GM12878 (cell line): ENCODE measurements around the gene MYBL2. TPM values are rescaled to one million over a fixed set of nuclear protein-coding genes. Genes with fewer than 3 reads are reported as not detected.

Experiments used
- ATAC-seq: fragments of 200-7000 bp; cut with Tn5 transposase; 3 replicates; pipeline ENCODE4 v1.9.1; 2020; ENCODE audit warnings: mild to moderate bottlenecking, moderate library complexity
- BruUV-seq: library from RNA; stranded (reverse); fragments of 400-500 nt; replicated peaks from 2 replicates; lab custom pipeline; 2021; lab: Mats Ljungman, UMichigan
- CTCF ChIA-PET: fragments of 300-600 bp; sonication (Branson Sonifier 250); formaldehyde crosslinking; extraction: SDS; loops from one replicate; lab custom pipeline; 2021; ENCODE audit warnings: inconsistent platforms; lab: Yijun Ruan, JAX
- POLR2A ChIA-PET: fragments of 350-600 bp; formaldehyde crosslinking; extraction: SDS; loops from one replicate; lab custom pipeline; 2021; ENCODE audit warnings: inconsistent platforms; lab: Charles Lee
- RAD21 ChIA-PET: fragments of 300-600 bp; sonication (Branson Sonifier 250); formaldehyde crosslinking; loops from one replicate; lab custom pipeline; 2023; ENCODE audit warnings: antibody characterized with exemption; ENCODE audit not compliant: unreplicated experiment; lab: Charles Lee
- SMC1A ChIA-PET: fragments of 300-600 bp; sonication (Branson Sonifier 250); formaldehyde crosslinking; loops from one replicate; lab custom pipeline; 2023; ENCODE audit not compliant: unreplicated experiment, uncharacterized antibody; lab: Charles Lee
- DNase-seq: peaks from one replicate; pipeline ENCODE4 v3.0.0-alpha.2; 2011; ENCODE audit warnings: low read depth, low spot score
- FAIRE-seq: peaks from 3 replicates; lab custom pipeline; 2011; peaks lifted over from hg19 to GRCh38; lab: Jason Lieb, UNC
- H2AFZ ChIP-seq: 2 replicates; pipeline ENCODE4 v1.6.0; 2011; ENCODE audit warnings: low read depth, low read length, control low read depth; ENCODE audit not compliant: control insufficient read depth
- H3K27ac ChIP-seq: 2 replicates; pipeline ENCODE4 v1.5.1; 2011; ENCODE audit warnings: control low read depth; ENCODE audit not compliant: control insufficient read depth, insufficient read depth
- H3K27me3 ChIP-seq, 2 experiments: replicated peaks in 1 of 2; 2 replicates each; pipeline versions ENCODE4 v1.6.0 to v1.6.1; 2011; ENCODE audit warnings: low read length in 1 of 2; ENCODE audit not compliant: control insufficient read depth in 2 of 2, insufficient read depth in 2 of 2
- H3K36me3 ChIP-seq, 2 experiments: 2 replicates each; pipeline ENCODE4 v1.5.1; 2011; ENCODE audit warnings: low read length in 1 of 2; ENCODE audit not compliant: control insufficient read depth in 2 of 2, insufficient read depth in 2 of 2
- H3K4me1 ChIP-seq: 2 replicates; pipeline ENCODE4 v1.6.1; 2011; ENCODE audit warnings: mild to moderate bottlenecking, low read length, moderate library complexity, mixed read lengths; ENCODE audit not compliant: control insufficient read depth, insufficient read depth
- H3K4me2 ChIP-seq: 2 replicates; pipeline ENCODE4 v1.6.0; 2011; ENCODE audit warnings: control low read depth; ENCODE audit not compliant: control insufficient read depth, insufficient read depth
- H3K4me3 ChIP-seq: fragments of 200-600 bp; sonication (generic); 2 replicates; pipeline ENCODE4 v1.5.1; 2016
- H3K79me2 ChIP-seq: 2 replicates; pipeline ENCODE4 v1.6.0; 2011; ENCODE audit warnings: low read length; ENCODE audit not compliant: control insufficient read depth, insufficient read depth
- H3K9ac ChIP-seq: 2 replicates; pipeline ENCODE4 v1.8.0; 2011; ENCODE audit warnings: low read length, control low read depth, mixed read lengths; ENCODE audit not compliant: control insufficient read depth, insufficient read depth
- H3K9me3 ChIP-seq: replicated peaks from 3 replicates; pipeline ENCODE4 v1.5.1; 2011; ENCODE audit warnings: mild to moderate bottlenecking, low read length; ENCODE audit not compliant: control insufficient read depth, insufficient read depth
- H4K20me1 ChIP-seq: 2 replicates; pipeline ENCODE4 v1.6.0; 2011; ENCODE audit not compliant: control insufficient read depth, insufficient read depth
- PAX8 ChIP-seq: fragments of 450-650 bp; IDR thresholded peaks from 2 replicates; pipeline ENCODE4 v1.6.1; 2017; ENCODE audit warnings: mild to moderate bottlenecking, moderate library complexity
- POLR2A ChIP-seq: IDR thresholded peaks from 2 replicates; pipeline ENCODE4 v1.6.1; 2011; ENCODE audit warnings: low read depth, mild to moderate bottlenecking, low read length
- SMC3 ChIP-seq: IDR thresholded peaks from 2 replicates; pipeline ENCODE4 v1.6.1; 2011; ENCODE audit warnings: low read length, improper control_type of control experiment, borderline replicate concordance
- ZSCAN29 ChIP-seq: fragments of 450-650 bp; IDR thresholded peaks from 2 replicates; pipeline ENCODE4 v1.6.1; 2017; ENCODE audit warnings: mild to moderate bottlenecking, moderate library complexity
- WGBS: methylation state at CpG from one replicate; pipeline ENCODE4 v1.1.6; 2016; ENCODE audit warnings: low lambda C conversion rate; ENCODE audit not compliant: insufficient replicate concordance, insufficient coverage; ENCODE audit errors: missing lambda C conversion rate; 5-methylcytosine and 5-hydroxymethylcytosine counted together
- in situ Hi-C: fragments of 300-500 bp; cut with MboI; formaldehyde crosslinking; loops from 9 replicates; pipeline ENCODE4 v1.14.3; 2018; ENCODE audit warnings: mixed read lengths
- intact Hi-C: fragments of 100-400 bp; cut with micrococcal nuclease; formaldehyde crosslinking; loops from one replicate; pipeline ENCODE4 v1.14.2; 2022; ENCODE audit not compliant: unreplicated experiment
- polyA plus RNA-seq, 11 experiments: library from polyadenylated mRNA; depleted of rRNA in 4 of 11; unstranded in 6 of 11; stranded (reverse) in 5 of 11; fragments of >200 nt; fragmentation: Nextera tagmentation in 4 of 11; fragmentation: Illumina TruSeq in 1 of 11; extraction: Ambion mirVana in 4 of 11; extraction: Trizol in 1 of 11; gene quantifications; 1 replicate in 1 of 11; 2 replicates in 10 of 11; pipeline versions ENCODE4 v1.2.1 to v1.2.3, GENCODE V29; 2011 to 2016; ENCODE audit warnings: inconsistent platforms in 2 of 11, missing spikeins in 2 of 11, low read depth in 1 of 11
- total RNA-seq, 4 experiments: library from RNA; depleted of rRNA in 3 of 4; stranded (reverse); fragments of >200 nt in 3 of 4; fragmentation: Illumina TruSeq in 1 of 4; extraction: Trizol in 1 of 4; gene quantifications; 2 replicates each; pipeline versions ENCODE4 v1.2.1 to v1.2.3, GENCODE V29; 2013 to 2021
- TF ChIP-seq, protein P1 (sequence below): fragments of 450-650 bp; IDR thresholded peaks from 2 replicates; pipeline ENCODE4 v1.6.1; 2014; ENCODE audit warnings: mild to moderate bottlenecking
- TF ChIP-seq, protein P2 (sequence below): fragments of 450-650 bp; IDR thresholded peaks from 2 replicates; pipeline ENCODE4 v1.6.1; 2017; ENCODE audit warnings: borderline replicate concordance

MYBL2 gene
- total and polyA plus RNA-seq, 10 of the 15 experiments (the other 5 are each of a cell fraction or from before 2014, with no cell fraction given): 4.5 to 213 (median 74.2) TPM

DNA sequence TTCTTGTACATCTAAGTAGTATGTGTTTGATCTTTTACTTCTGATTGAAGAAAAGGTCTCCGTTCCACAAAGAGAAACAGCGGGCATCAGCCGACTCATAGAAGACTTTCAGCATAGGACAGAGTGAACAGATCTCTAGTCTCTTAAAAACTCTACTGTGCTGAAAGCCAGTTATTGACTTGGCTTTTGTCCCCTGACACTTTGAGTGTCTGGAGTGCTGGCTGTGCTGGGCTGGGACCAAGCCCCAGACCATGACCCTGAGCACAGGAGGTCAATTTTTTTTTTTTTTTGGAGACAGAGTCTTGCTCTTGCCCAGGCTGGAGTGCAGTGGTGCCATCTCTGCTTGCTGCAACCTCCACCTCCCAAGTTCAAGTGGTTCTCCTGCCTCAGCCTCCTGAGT lies 27.8 kb downstream of the MYBL2 start:
- H3K36me3 ChIP-seq: peaks cover 12 to 13% of the 10 kb centered on the region in 2 experiments; a peak in 3 of 4 replicates
- no peak for DNase-seq
- TF ChIP-seq, protein P1, sequence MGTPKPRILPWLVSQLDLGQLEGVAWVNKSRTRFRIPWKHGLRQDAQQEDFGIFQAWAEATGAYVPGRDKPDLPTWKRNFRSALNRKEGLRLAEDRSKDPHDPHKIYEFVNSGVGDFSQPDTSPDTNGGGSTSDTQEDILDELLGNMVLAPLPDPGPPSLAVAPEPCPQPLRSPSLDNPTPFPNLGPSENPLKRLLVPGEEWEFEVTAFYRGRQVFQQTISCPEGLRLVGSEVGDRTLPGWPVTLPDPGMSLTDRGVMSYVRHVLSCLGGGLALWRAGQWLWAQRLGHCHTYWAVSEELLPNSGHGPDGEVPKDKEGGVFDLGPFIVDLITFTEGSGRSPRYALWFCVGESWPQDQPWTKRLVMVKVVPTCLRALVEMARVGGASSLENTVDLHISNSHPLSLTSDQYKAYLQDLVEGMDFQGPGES: no peak
- no peak for TF ChIP-seq PAX8
- TF ChIP-seq, protein P2, sequence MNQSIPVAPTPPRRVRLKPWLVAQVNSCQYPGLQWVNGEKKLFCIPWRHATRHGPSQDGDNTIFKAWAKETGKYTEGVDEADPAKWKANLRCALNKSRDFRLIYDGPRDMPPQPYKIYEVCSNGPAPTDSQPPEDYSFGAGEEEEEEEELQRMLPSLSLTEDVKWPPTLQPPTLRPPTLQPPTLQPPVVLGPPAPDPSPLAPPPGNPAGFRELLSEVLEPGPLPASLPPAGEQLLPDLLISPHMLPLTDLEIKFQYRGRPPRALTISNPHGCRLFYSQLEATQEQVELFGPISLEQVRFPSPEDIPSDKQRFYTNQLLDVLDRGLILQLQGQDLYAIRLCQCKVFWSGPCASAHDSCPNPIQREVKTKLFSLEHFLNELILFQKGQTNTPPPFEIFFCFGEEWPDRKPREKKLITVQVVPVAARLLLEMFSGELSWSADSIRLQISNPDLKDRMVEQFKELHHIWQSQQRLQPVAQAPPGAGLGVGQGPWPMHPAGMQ: no peak
- no peak for TF ChIP-seq POLR2A
- TF ChIP-seq SMC3: no peak
- TF ChIP-seq ZSCAN29: no peak
- TF ChIP-seq, all 136 proteins: peak for 0
- H3K9ac ChIP-seq: no peak overlapping the region
- H3K4me1 ChIP-seq: no peaks in the 10 kb centered on the region
- no peak for FAIRE-seq
- WGBS: 98% methylated on average over 3 of the region's 3 CpGs
- ChIA-PET CTCF (no interaction called here), RAD21 (no interaction called here), SMC1A (no interaction called here), POLR2A (no interaction called here)
- H3K4me2 ChIP-seq: no peak overlapping the region
- no peak overlapping the region for H2AFZ ChIP-seq
- H3K27ac ChIP-seq: no peak overlapping the region
- BruUV-seq: no TSS peak
- H3K27me3 ChIP-seq: no peaks in the 10 kb centered on the region
- in situ Hi-C loops (loop anchor here (5.0 kb wide), 1 partner anchor 157 kb away; no protein-coding TSS in a partner anchor), intact Hi-C loops (loop anchor here (5.0 kb wide), 1 partner anchor 247 kb away; no protein-coding TSS in a partner anchor)
- H3K4me3 ChIP-seq: no peak overlapping the region
- ATAC-seq: no peak
- H3K9me3 ChIP-seq: no peaks in the 10 kb centered on the region
- H3K79me2 ChIP-seq: no peaks in the 10 kb centered on the region
- no peaks in the 10 kb centered on the region for H4K20me1 ChIP-seq
